ENCODE results near the gene NQO2.
A peak's percentile ranks its signal among the peaks of the same experiment; 100 is the strongest.
"Not testable (repeated sequence)": the region's sequence is repeated elsewhere in the genome, so short reads cannot be mapped to it uniquely, and the experiment has no call there.

The NQO2 gene

DNA sequence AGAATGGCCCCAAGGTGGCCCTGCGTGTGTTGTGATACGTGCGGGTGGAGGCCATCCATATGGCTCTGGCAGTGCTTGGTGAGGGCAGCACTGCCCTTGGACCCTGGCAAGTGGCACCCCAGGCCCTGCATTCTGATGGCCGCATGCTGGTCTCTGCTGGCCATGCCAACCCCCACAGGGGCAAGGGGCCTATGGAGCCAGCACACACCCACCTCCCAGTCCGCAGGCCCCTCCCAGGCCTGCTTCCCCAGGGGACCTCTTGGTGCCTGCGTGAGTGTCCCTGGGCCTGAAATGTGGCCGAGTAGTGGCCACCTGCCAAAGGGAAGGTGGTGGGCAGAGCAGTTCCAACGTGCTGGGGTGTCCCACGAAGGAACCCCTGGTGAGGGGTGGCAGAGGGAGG is 17.6 kb downstream of the NQO2 start:
- in situ Hi-C loops (cut with HindIII; ENCODE audit: low sequenced_read_pairs) = no loop called here
- no peak for TF ChIP-seq CTCF (IDR thresholded peaks at IDR 0.05; ENCODE audit: low read depth, low read length)
- H3K4me3 ChIP-seq (ENCODE audit: low read depth, low read length) = no peak overlapping the region
- DNase-seq (ENCODE audit: low read depth, low spot score) = no peak

- DNase-seq (ENCODE audit: low read depth, low spot score) = no peak
- no peak for TF ChIP-seq CTCF (IDR thresholded peaks at IDR 0.05; ENCODE audit: low read depth, low read length)
- no peak overlapping the region for H3K4me3 ChIP-seq (ENCODE audit: low read depth, low read length)
- in situ Hi-C loops (cut with HindIII; ENCODE audit: low sequenced_read_pairs) = no loop called here
These were observed 19.4 kb downstream of the NQO2 start for GRCh38 chr6:3019065-3019464.

DNA sequence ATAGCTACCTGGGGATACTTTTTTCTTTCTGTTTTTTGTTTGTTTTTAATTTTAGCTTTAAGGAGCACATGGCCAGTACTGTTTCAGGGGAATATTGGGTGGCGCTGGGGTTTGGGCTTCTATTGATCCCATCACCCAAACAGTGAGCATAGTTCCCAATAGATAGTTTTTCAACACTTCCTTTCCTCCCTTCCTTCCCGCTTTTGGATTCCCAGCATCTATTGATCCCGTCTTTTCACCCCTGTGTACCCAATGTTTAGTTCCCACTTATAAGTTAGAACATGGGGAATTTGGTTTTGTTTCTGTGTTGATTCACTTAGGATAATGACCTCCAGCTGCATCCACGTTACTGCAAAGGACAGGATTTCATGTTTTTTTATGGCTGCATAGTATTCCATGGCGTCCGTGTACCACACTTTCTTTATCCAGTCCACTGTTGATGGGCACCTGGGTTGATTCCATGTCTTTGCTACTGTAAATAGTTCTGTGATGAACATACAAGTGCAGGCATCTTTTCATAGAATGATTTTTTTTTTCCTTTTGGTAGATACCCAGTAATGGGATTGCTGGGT is 20.1 kb downstream of the NQO2 start:
- no peak overlapping the region for H3K4me3 ChIP-seq (ENCODE audit: low read depth, low read length)
- DNase-seq (ENCODE audit: low read depth, low spot score) = no peak
- TF ChIP-seq CTCF (IDR thresholded peaks at IDR 0.05; ENCODE audit: low read depth, low read length) = no peak
- in situ Hi-C loops (cut with HindIII; ENCODE audit: low sequenced_read_pairs) = no loop called here

DNA sequence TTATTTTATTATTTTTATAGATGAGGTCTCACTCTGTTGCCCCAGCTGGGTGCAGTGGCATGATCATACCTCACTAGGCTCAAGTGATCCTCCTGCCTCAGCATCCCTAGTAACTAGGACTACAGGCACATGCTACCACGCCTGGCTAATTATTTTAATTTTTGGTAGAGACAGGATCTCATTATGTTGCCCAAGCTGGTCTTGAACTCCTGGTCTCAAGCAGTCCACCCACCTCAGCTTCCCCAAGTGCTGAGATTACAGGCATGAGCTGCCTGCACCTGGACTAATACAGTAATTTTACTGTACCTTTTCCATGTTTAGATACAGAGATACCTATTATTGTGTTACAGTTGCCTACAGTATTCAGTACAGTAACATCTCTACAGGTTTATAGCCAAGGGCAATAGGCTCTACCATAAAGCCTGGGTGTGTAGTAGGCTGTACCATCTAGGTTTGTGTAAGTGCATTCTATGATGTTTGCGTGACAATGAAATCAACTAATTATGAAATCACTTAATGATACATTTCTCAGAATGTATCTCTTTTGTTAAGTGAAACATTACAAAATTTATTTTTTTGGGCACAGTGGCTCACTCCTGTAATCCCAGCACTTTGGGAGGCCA is 21.4 kb downstream of the NQO2 start:
- in situ Hi-C loops (cut with HindIII; ENCODE audit: low sequenced_read_pairs); H3K4me3 ChIP-seq (ENCODE audit: low read depth, low read length); DNase-seq (ENCODE audit: low read depth, low spot score): not testable (repeated sequence)

GRCh38 chr6:3022765-3023662 is 23.3 kb downstream of the NQO2 start:
- TF ChIP-seq CTCF (IDR thresholded peaks at IDR 0.05; ENCODE audit: low read depth, low read length) = no peak
- in situ Hi-C loops (cut with HindIII; ENCODE audit: low sequenced_read_pairs) = no loop called here
- DNase-seq (ENCODE audit: low read depth, low spot score) = no peak
- H3K4me3 ChIP-seq (ENCODE audit: low read depth, low read length) = no peak overlapping the region

GRCh38 chr6:3023663-3024483 is 24.2 kb downstream of the NQO2 start:
- in situ Hi-C loops (cut with HindIII; ENCODE audit: low sequenced_read_pairs) = no loop called here
- no peak for TF ChIP-seq CTCF (IDR thresholded peaks at IDR 0.05; ENCODE audit: low read depth, low read length)
- H3K4me3 ChIP-seq (ENCODE audit: low read depth, low read length) = no peak overlapping the region
- DNase-seq (ENCODE audit: low read depth, low spot score) = peak; percentile 79

Measured in astrocyte of the spinal cord (primary cell).